Measurements from ENCODE around the gene SMARCC2. TPM values are rescaled to one million over a fixed set of nuclear protein-coding genes. Genes with fewer than 3 reads are reported as not detected.
"Not testable (repeated sequence)": the region's sequence is repeated elsewhere in the genome, so short reads cannot be mapped to it uniquely, and the experiment has no call there.

Gene SMARCC2
- total and polyA plus RNA-seq, 12 donors: 16.2 to 81.9 (median 60.7) TPM

DNA sequence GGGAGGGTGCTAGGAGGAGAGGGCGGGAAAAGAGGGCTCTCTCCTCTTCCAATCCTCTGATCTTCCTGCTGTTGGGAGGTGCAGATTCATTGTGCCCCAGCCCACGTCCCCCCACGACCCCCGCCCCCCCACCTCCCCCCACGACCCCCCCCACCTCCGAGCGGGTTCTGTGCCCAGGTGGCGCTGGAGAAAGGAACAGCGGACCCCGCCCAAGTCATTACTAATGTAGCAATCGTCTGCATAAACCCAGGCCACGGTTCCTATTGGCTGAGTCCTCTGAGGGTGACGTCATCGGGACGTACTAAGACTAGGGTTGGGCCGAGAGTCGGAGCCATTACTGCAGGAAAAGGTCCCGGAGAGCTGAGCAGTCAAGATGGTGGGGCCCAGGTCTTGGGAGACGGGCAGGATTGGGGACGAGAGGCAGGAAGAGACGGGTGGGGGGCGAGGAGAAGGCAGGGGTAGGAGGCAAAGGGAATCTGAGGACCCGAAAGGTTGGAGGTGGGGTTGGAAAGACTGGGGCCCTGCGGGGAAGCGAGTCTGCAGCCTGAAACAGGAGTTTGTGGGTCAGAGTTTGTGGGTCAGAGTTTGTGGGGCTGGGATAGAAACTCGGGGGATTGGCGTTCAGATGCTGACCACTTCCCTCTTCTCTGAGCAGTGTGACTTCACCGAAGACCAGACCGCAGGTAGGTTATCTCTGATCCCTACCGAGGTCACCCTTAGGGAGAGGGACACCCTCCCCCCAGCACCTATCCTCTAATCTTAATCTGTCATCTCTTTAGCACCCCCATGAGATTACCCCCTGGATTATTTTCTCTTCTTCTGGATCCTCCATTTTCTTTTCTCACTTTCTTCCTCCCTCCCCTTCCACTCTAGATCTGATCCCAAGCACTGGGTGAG lies 31.0 kb downstream of the SMARCC2 start, which contains the start of gene MYL6:
Gene MYL6, plus strand, starts transcription at position 331 of the 897 bp plus-strand sequence. Its CDS starts 43 bp downstream, at position 374.
- Histone ChIP-seq H3K36me3 (peaks cover 4 to 48% (median 38%) of the 10 kb centered on the region in 9 donors), H3K27ac (peak within 1 kb of the TSS; percentile 93 to 99 (median 98)), H3K27me3 (no peaks in the 10 kb centered on the region), H3K4me1 (peaks cover 20 to 53% (median 42%) of the 10 kb centered on the region in 9 donors), H3K9me3 (no peaks in the 10 kb centered on the region), H3K4me3 (peak within 1 kb of the TSS; percentile 73 to 98 (median 91))
- DNase-seq (peak; percentile 86 to 99), ATAC-seq (peak; percentile 85 to 96 (median 93))
- TF ChIP-seq, protein P1, sequence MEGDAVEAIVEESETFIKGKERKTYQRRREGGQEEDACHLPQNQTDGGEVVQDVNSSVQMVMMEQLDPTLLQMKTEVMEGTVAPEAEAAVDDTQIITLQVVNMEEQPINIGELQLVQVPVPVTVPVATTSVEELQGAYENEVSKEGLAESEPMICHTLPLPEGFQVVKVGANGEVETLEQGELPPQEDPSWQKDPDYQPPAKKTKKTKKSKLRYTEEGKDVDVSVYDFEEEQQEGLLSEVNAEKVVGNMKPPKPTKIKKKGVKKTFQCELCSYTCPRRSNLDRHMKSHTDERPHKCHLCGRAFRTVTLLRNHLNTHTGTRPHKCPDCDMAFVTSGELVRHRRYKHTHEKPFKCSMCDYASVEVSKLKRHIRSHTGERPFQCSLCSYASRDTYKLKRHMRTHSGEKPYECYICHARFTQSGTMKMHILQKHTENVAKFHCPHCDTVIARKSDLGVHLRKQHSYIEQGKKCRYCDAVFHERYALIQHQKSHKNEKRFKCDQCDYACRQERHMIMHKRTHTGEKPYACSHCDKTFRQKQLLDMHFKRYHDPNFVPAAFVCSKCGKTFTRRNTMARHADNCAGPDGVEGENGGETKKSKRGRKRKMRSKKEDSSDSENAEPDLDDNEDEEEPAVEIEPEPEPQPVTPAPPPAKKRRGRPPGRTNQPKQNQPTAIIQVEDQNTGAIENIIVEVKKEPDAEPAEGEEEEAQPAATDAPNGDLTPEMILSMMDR (IDR thresholded peaks at IDR 0.05): no peak
- WGBS, 2 donors: 0% methylated on average over 30 of the region's 30 CpGs
- intact Hi-C loops (cut with DNase I): loop anchor here in 6 of 10 donors (1.0 to 5.0 kb wide), 4 partner anchors 31 to 39 kb away; partner anchors contain the start of gene ZC3H10 (in 2 of the 6)

DNA sequence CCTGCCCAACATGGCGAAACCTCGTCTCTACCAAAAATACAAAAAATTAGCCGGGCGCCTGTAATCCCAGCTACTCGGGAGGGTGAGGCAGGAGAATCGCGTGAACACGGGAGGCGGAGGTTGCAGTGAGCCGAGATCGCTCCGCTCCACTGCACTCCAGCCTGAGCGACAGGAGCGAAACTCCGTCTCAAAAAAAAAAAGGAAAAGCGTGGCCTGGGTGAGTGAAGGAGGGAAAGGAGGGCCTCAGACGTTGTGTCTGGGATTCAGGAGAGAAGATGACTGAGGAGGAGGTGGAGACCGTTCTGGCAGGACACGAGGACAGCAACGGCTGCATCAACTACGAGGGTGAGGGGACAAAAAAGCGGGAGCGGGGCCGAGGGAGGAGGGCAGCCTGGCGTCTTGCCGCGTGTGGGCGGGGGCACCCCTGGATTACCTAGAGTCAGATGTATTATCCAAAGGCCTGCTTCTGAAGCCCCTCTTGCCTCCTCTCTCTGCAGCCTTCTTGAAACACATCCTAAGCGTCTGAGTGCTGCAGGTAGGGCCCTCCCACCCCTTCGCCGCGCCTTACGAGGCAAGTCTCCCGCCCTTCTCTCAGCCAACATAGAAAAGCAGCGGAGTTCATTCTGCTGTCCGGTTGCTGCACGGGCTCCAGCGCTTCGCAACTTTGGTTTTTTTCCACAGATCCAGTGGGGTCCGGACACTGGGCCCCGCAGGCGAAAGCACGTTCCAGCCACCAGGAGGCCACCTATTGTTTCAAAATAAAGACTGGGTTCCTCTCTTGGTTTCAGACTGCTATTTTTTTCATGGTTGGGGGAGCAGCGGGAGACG lies 31.9 kb downstream of the SMARCC2 start:
- H3K27me3 ChIP-seq: no peaks in the 10 kb centered on the region
- H3K4me3 ChIP-seq: peak overlapping the region; percentile 36 to 98 (median 89)
- peaks cover 4 to 39% (median 29%) of the 10 kb centered on the region in 9 donors for H3K36me3 ChIP-seq
- WGBS, 2 donors: 7 to 10% methylated on average over 45 of the region's 45 CpGs
- DNase-seq: peak; percentile 62 to 86
- H3K4me1 ChIP-seq: peaks cover 20 to 57% (median 49%) of the 10 kb centered on the region in 9 donors
- ATAC-seq: peak; percentile 35 to 68 (median 58)
- no peaks in the 10 kb centered on the region for H3K9me3 ChIP-seq
- H3K27ac ChIP-seq: peak overlapping the region; percentile 93 to 99 (median 98)
- TF ChIP-seq, protein P1 (IDR thresholded peaks at IDR 0.05): peak; percentile 43 to 75 (median 64)
- intact Hi-C loops (cut with DNase I): loop anchor here in 7 of 10 donors (1.0 to 5.0 kb wide), 4 partner anchors 30 to 39 kb away; partner anchors contain the start of gene ZC3H10 (in 2 of the 7)

DNA sequence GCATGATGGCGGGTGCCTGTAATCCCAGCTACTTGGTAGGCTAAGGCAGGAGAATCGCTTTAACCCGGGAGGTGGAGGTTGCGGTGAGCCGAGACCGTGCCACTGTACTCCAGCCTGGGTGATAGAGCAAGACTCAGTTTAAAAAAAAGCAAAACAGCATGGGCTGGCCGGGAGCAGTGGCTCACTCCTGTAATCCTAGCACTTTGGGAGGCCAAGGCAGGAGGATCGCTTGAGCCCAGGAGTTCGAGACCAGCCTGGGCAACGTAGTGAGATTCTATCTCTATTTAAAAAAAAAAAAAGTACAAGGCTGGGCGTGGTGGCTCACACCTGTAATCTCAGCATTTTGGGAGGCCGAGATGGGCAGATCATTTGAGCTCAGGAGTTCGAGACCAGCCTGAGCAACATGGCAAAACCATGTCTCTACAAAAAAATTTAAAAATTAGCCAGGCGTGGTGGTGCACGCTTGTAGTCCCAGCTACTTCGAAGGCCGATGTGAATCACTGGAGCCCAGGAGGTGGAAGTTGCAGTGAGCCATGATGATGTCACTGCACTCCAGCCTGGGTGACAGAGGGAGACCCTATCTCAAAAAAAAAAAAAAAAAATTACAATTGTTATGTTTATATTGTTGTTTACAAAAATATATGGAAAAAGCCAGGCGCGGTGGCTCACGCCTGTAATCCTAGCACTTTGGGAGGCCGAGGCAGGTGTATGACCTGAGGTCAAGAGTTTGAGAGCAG lies 32.7 kb downstream of the SMARCC2 start:
- ATAC-seq, H3K27me3 ChIP-seq, DNase-seq, H3K9me3 ChIP-seq: not testable (repeated sequence)
- H3K27ac ChIP-seq: peak overlapping the region; percentile 93 to 99 (median 98)
- WGBS, 2 donors: 95% methylated on average over 21 of the region's 21 CpGs
- peaks cover 3 to 32% (median 22%) of the 10 kb centered on the region in 9 donors for H3K36me3 ChIP-seq
- intact Hi-C loops (cut with DNase I): loop anchor here in 2 of 10 donors (2.0 to 5.0 kb wide), 2 partner anchors 30 to 34 kb away; no protein-coding TSS in a partner anchor
- peak overlapping the region; percentile 36 to 98 (median 89) for H3K4me3 ChIP-seq
- H3K4me1 ChIP-seq: peaks cover 18 to 52% (median 49%) of the 10 kb centered on the region in 9 donors

DNA sequence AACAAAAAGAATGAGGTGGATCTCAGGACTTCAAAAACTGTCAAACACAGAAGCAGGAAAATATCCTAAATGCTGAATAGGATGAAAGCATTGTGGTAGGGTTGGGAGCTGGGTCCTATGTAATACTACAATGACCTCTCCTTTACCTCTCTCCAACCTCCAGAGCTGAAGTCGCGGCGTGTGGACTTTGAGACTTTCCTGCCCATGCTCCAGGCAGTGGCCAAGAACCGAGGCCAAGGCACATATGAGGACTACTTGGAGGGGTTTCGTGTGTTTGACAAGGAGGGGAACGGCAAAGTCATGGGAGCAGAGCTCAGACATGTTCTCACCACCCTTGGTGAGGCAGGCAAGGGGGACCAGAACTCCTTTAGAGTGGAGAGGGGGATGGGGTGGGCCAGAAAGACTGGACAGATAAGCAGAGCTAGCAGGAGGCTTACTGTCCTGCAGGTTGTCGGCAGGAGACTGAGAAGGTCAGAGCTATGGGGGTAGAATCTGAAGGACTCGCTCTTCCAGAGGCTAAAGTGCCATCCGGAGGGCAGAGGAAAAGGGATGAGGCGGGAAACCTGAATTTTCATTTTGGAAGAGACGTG lies 33.9 kb downstream of the SMARCC2 start:
- no peak overlapping the region for H3K4me3 ChIP-seq
- DNase-seq (no peak), ATAC-seq (no peak)
- intact Hi-C loops (cut with DNase I): loop anchor here in 1 of 10 donors (5.0 kb wide), 1 partner anchor 33 kb away; no protein-coding TSS in a partner anchor
- peaks cover 0 to 19% (median 10%) of the 10 kb centered on the region in 9 donors for H3K36me3 ChIP-seq
- no peaks in the 10 kb centered on the region for H3K9me3 ChIP-seq
- H3K27me3 ChIP-seq: no peaks in the 10 kb centered on the region
- no peak overlapping the region for H3K27ac ChIP-seq
- 89 to 90% methylated on average over 11 of the region's 11 CpGs for WGBS, 2 donors
- TF ChIP-seq, protein P1 (IDR thresholded peaks at IDR 0.05): no peak
- peaks cover 12 to 51% (median 46%) of the 10 kb centered on the region in 9 donors for H3K4me1 ChIP-seq

All from heart right ventricle (tissue), 16 donors.